ENCODE data around the gene HOMER1. TPM values are rescaled to one million over a fixed set of nuclear protein-coding genes. Genes with fewer than 3 reads are reported as not detected.

Gene HOMER1
- total and polyA plus RNA-seq, 7 donors, result 0.23 to 31.0 (median 8.3) TPM

- 75 to 76% methylated on average over 3 of the region's 3 CpGs for WGBS, 2 donors
- Histone ChIP-seq H3K27me3 (no peaks in the 10 kb centered on the region), H3K27ac (peak overlapping the region in 1 of 4 donors; percentile 38), H3K36me3 (no peaks in the 10 kb centered on the region), H3K4me1 (peaks cover 0 to 10% (median 4%) of the 10 kb centered on the region in 4 donors), H3K4me3 (no peak overlapping the region), H3K9me3 (no peaks in the 10 kb centered on the region)
- intact Hi-C loops (cut with DNase I), result no loop called here
- TF ChIP-seq POLR2A (IDR thresholded peaks at IDR 0.05) (no peak), EP300 (IDR thresholded peaks at IDR 0.05) (no peak), POLR2AphosphoS5 (IDR thresholded peaks at IDR 0.05) (no peak), CTCF (IDR thresholded peaks at IDR 0.05) (no peak)
- no peak for DNase-seq
Measured at GRCh38 chr5:79488058-79488457, 25.9 kb downstream of the HOMER1 start.

- no peak overlapping the region for H3K4me3 ChIP-seq
- H3K36me3 ChIP-seq, result no peaks in the 10 kb centered on the region
- intact Hi-C loops (cut with DNase I), result no loop called here
- no peak for TF ChIP-seq POLR2AphosphoS5 (IDR thresholded peaks at IDR 0.05)
- no peak for TF ChIP-seq EP300 (IDR thresholded peaks at IDR 0.05)
- no peak for TF ChIP-seq CTCF (IDR thresholded peaks at IDR 0.05)
- TF ChIP-seq POLR2A (IDR thresholded peaks at IDR 0.05), result no peak
- H3K27me3 ChIP-seq, result no peaks in the 10 kb centered on the region
- peaks cover 0 to 10% (median 4%) of the 10 kb centered on the region in 4 donors for H3K4me1 ChIP-seq
- WGBS, 2 donors, result 85 to 94% methylated on average over 3 of the region's 3 CpGs
- no peaks in the 10 kb centered on the region for H3K9me3 ChIP-seq
- DNase-seq, result no peak
- H3K27ac ChIP-seq, result no peak overlapping the region
Measured at GRCh38 chr5:79487251-79487650, 26.7 kb downstream of the HOMER1 start.

- H3K4me3 ChIP-seq, result no peak overlapping the region
- TF ChIP-seq CTCF (IDR thresholded peaks at IDR 0.05) (no peak), POLR2A (IDR thresholded peaks at IDR 0.05) (no peak), POLR2AphosphoS5 (IDR thresholded peaks at IDR 0.05) (no peak), EP300 (IDR thresholded peaks at IDR 0.05) (no peak)
- H3K9me3 ChIP-seq, result no peaks in the 10 kb centered on the region
- H3K27me3 ChIP-seq, result no peaks in the 10 kb centered on the region
- intact Hi-C loops (cut with DNase I), result no loop called here
- WGBS, 2 donors, result 66 to 81% methylated on average over 2 of the region's 2 CpGs
- no peak overlapping the region for H3K27ac ChIP-seq
- no peak for DNase-seq
- no peaks in the 10 kb centered on the region for H3K36me3 ChIP-seq
- peaks cover 0 to 18% (median 6%) of the 10 kb centered on the region in 4 donors for H3K4me1 ChIP-seq
Measured at GRCh38 chr5:79486116-79486515, 27.8 kb downstream of the HOMER1 start.

- TF ChIP-seq POLR2A (IDR thresholded peaks at IDR 0.05), result no peak
- TF ChIP-seq CTCF (IDR thresholded peaks at IDR 0.05), result no peak
- no peak for TF ChIP-seq EP300 (IDR thresholded peaks at IDR 0.05)
- TF ChIP-seq POLR2AphosphoS5 (IDR thresholded peaks at IDR 0.05), result no peak
Measured at GRCh38 chr5:79484731-79485130, 29.2 kb downstream of the HOMER1 start.

GRCh38 chr5:79481574-79481973 lies 32.4 kb downstream of the HOMER1 start:
- no peak for TF ChIP-seq EP300 (IDR thresholded peaks at IDR 0.05)
- TF ChIP-seq POLR2AphosphoS5 (IDR thresholded peaks at IDR 0.05), result no peak
- no peak for TF ChIP-seq POLR2A (IDR thresholded peaks at IDR 0.05)
- TF ChIP-seq CTCF (IDR thresholded peaks at IDR 0.05), result no peak
- intact Hi-C loops (cut with DNase I), result no loop called here
- 95 to 97% methylated on average over 1 of the region's 1 CpG for WGBS, 2 donors
- peaks cover 0 to 8% (median 4%) of the 10 kb centered on the region in 4 donors for H3K4me1 ChIP-seq
- no peaks in the 10 kb centered on the region for H3K27me3 ChIP-seq
- no peaks in the 10 kb centered on the region for H3K36me3 ChIP-seq
- peak overlapping the region in 1 of 4 donors; percentile 57 for H3K27ac ChIP-seq
- no peak for DNase-seq
- no peak overlapping the region for H3K4me3 ChIP-seq
- no peaks in the 10 kb centered on the region for H3K9me3 ChIP-seq

More at GRCh38 chr5:79484731-79485130, 29.2 kb downstream of the HOMER1 start:
- no peak for DNase-seq
- 96% methylated on average over 1 of the region's 1 CpG for WGBS, 2 donors
- Histone ChIP-seq H3K4me1 (peaks cover 0 to 18% (median 8%) of the 10 kb centered on the region in 4 donors), H3K9me3 (no peaks in the 10 kb centered on the region), H3K27ac (no peak overlapping the region), H3K4me3 (no peak overlapping the region), H3K27me3 (no peaks in the 10 kb centered on the region), H3K36me3 (no peaks in the 10 kb centered on the region)
- intact Hi-C loops (cut with DNase I), result no loop called here

Measured in sigmoid colon (tissue), 7 donors.